ENCODE measurements around the gene ACTA2.

The ACTA2 gene

GRCh38 chr10:88989423-88989822, 36.9 kb upstream of the ACTA2 start:
- Histone ChIP-seq H3K27ac (ENCODE audit: low read depth, low read length) (no peak overlapping the region), H3K4me2 (ENCODE audit: low read depth, low read length, poor library complexity, severe bottlenecking) (no peak overlapping the region), H3K4me3 (ENCODE audit: insufficient read depth, low read length, poor library complexity, severe bottlenecking) (no peak overlapping the region)

DNA sequence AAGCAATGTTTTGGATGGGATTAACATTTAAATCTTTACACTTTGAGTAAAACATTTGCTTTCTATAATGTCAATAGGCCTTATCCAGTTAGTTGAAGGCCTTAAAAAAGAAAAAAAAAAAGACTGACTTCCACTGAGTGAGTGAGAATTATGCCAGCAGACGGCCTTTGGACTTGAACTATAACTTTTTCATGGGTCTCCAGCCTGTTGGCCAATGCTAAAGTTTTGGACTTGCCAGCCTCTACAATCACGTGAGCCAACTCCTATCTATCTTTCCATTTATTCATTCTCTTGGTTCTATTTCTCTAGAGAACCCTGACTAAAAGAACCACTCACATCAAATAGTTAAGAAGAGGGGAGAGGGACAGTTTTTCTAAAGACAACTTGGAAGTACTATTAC, 35.3 kb upstream of the ACTA2 start:
- Histone ChIP-seq H4K20me1 (ENCODE audit: low read depth, low read length) (no peaks in the 10 kb centered on the region), H3K9ac (ENCODE audit: low read length) (no peak overlapping the region), H3K36me3 (ENCODE audit: low read length) (no peaks in the 10 kb centered on the region), H3F3A (ENCODE audit: insufficient read depth) (peaks cover 6% of the 10 kb centered on the region; the same call in 1 of the 2 replicates), H3K9me2 (replicated peaks; ENCODE audit: insufficient read depth, low read length) (no peaks in the 10 kb centered on the region), H3K9me3 (ENCODE audit: insufficient read depth, low read length) (peaks cover 6% of the 10 kb centered on the region; the same call in 1 of the 2 replicates), H3K4me2 (ENCODE audit: low read depth, low read length, poor library complexity, severe bottlenecking) (no peak overlapping the region), H3K27me3 (ENCODE audit: low read length) (no peaks in the 10 kb centered on the region), H2AFZ (ENCODE audit: low read depth, low read length, severe bottlenecking) (no peak overlapping the region), H3K27ac (ENCODE audit: low read depth, low read length) (no peak overlapping the region), H3K79me2 (ENCODE audit: insufficient read depth, low read length) (no peaks in the 10 kb centered on the region), H3K4me3 (ENCODE audit: insufficient read depth, low read length, poor library complexity, severe bottlenecking) (no peak overlapping the region)
- no peak for TF ChIP-seq EZH2phosphoT487 (conservative IDR thresholded peaks at IDR 0.05; ENCODE audit: low read length)
- TF ChIP-seq, protein P1, sequence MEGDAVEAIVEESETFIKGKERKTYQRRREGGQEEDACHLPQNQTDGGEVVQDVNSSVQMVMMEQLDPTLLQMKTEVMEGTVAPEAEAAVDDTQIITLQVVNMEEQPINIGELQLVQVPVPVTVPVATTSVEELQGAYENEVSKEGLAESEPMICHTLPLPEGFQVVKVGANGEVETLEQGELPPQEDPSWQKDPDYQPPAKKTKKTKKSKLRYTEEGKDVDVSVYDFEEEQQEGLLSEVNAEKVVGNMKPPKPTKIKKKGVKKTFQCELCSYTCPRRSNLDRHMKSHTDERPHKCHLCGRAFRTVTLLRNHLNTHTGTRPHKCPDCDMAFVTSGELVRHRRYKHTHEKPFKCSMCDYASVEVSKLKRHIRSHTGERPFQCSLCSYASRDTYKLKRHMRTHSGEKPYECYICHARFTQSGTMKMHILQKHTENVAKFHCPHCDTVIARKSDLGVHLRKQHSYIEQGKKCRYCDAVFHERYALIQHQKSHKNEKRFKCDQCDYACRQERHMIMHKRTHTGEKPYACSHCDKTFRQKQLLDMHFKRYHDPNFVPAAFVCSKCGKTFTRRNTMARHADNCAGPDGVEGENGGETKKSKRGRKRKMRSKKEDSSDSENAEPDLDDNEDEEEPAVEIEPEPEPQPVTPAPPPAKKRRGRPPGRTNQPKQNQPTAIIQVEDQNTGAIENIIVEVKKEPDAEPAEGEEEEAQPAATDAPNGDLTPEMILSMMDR (IDR thresholded peaks at IDR 0.05; ENCODE audit: insufficient read depth, low read length, poor library complexity, severe bottlenecking): no peak

More at GRCh38 chr10:88989423-88989822, 36.9 kb upstream of the ACTA2 start:
- H3K9me2 ChIP-seq (replicated peaks; ENCODE audit: insufficient read depth, low read length): no peaks in the 10 kb centered on the region
- no peaks in the 10 kb centered on the region for H3K27me3 ChIP-seq (ENCODE audit: low read length)
- no peak overlapping the region for H2AFZ ChIP-seq (ENCODE audit: low read depth, low read length, severe bottlenecking)
- TF ChIP-seq EZH2phosphoT487 (conservative IDR thresholded peaks at IDR 0.05; ENCODE audit: low read length): no peak
- TF ChIP-seq, protein P1 (IDR thresholded peaks at IDR 0.05; ENCODE audit: insufficient read depth, low read length, poor library complexity, severe bottlenecking): no peak
- no peaks in the 10 kb centered on the region for H3K36me3 ChIP-seq (ENCODE audit: low read length)
- H3F3A ChIP-seq (ENCODE audit: insufficient read depth): peaks cover 6% of the 10 kb centered on the region; the same call in 1 of the 2 replicates
- H3K9me3 ChIP-seq (ENCODE audit: insufficient read depth, low read length): peaks cover 6% of the 10 kb centered on the region; the same call in 1 of the 2 replicates
- no peak overlapping the region for H3K9ac ChIP-seq (ENCODE audit: low read length)
- H4K20me1 ChIP-seq (ENCODE audit: low read depth, low read length): no peaks in the 10 kb centered on the region
- H3K79me2 ChIP-seq (ENCODE audit: insufficient read depth, low read length): no peaks in the 10 kb centered on the region

GRCh38 chr10:88987243-88987725, 34.7 kb upstream of the ACTA2 start:
- no peak overlapping the region for H3K27ac ChIP-seq (ENCODE audit: low read depth, low read length)
- no peaks in the 10 kb centered on the region for H4K20me1 ChIP-seq (ENCODE audit: low read depth, low read length)
- H3K4me3 ChIP-seq (ENCODE audit: insufficient read depth, low read length, poor library complexity, severe bottlenecking): no peak overlapping the region
- H3K9ac ChIP-seq (ENCODE audit: low read length): no peak overlapping the region
- H3K9me2 ChIP-seq (replicated peaks; ENCODE audit: insufficient read depth, low read length): no peaks in the 10 kb centered on the region
- no peaks in the 10 kb centered on the region for H3K79me2 ChIP-seq (ENCODE audit: insufficient read depth, low read length)
- H3K9me3 ChIP-seq (ENCODE audit: insufficient read depth, low read length): peaks cover 6% of the 10 kb centered on the region; the same call in 1 of the 2 replicates
- TF ChIP-seq EZH2phosphoT487 (conservative IDR thresholded peaks at IDR 0.05; ENCODE audit: low read length): no peak
- TF ChIP-seq, protein P1 (IDR thresholded peaks at IDR 0.05; ENCODE audit: insufficient read depth, low read length, poor library complexity, severe bottlenecking): no peak
- no peak overlapping the region for H3K4me2 ChIP-seq (ENCODE audit: low read depth, low read length, poor library complexity, severe bottlenecking)
- H3K36me3 ChIP-seq (ENCODE audit: low read length): no peaks in the 10 kb centered on the region
- no peaks in the 10 kb centered on the region for H3K27me3 ChIP-seq (ENCODE audit: low read length)
- H2AFZ ChIP-seq (ENCODE audit: low read depth, low read length, severe bottlenecking): no peak overlapping the region
- H3F3A ChIP-seq (ENCODE audit: insufficient read depth): peaks cover 6% of the 10 kb centered on the region; the same call in 1 of the 2 replicates
